Stimulated activated CD8-positive, alpha-beta memory T cell treated with anti-CD3 and anti-CD28 coated beads, Interleukin-15, amount 100 ng/mL, for 24 hours (primary cell): Measurements from ENCODE around the gene SLX9.

Experiments used
- DNase-seq: peaks from one replicate; pipeline ENCODE4 v3.0.0-alpha.2; 2020; ENCODE audit warnings: low read depth

The SLX9 gene

GRCh38 chr21:44977616-44978340 is 37.9 kb downstream of the SLX9 start:
- no peak for DNase-seq

- DNase-seq = no peak
Measured at GRCh38 chr21:44979687-44980561, 40.1 kb downstream of the SLX9 start.

GRCh38 chr21:44980562-44981489 is 41.0 kb downstream of the SLX9 start:
- no peak for DNase-seq

GRCh38 chr21:44982558-44983250 is 42.9 kb downstream of the SLX9 start:
- DNase-seq = no peak

GRCh38 chr21:44983421-44984206 is 43.8 kb downstream of the SLX9 start:
- DNase-seq = no peak

- no peak for DNase-seq
Measured at GRCh38 chr21:44984428-44984791, 44.6 kb downstream of the SLX9 start.

- DNase-seq = no peak
Measured at GRCh38 chr21:44984792-44985440, 45.1 kb downstream of the SLX9 start.

- no peak for DNase-seq
Measured at GRCh38 chr21:44985441-44986401, 45.9 kb downstream of the SLX9 start.

- no peak for DNase-seq
Measured at GRCh38 chr21:44986471-44987291, 46.9 kb downstream of the SLX9 start.

- no peak for DNase-seq
Measured at GRCh38 chr21:44987301-44987885, 47.6 kb downstream of the SLX9 start.

GRCh38 chr21:44987886-44988606 is 48.2 kb downstream of the SLX9 start:
- DNase-seq = no peak

GRCh38 chr21:44988607-44989536 is 49.0 kb downstream of the SLX9 start:
- DNase-seq = no peak

GRCh38 chr21:44989537-44989886 is 49.7 kb downstream of the SLX9 start:
- DNase-seq = no peak

- no peak for DNase-seq
Measured at GRCh38 chr21:44989943-44990780, 50.3 kb downstream of the SLX9 start.

GRCh38 chr21:44990921-44991320 is 51.1 kb downstream of the SLX9 start:
- no peak for DNase-seq
